HUES6 (cell line): Measurements from ENCODE around the gene GPATCH1.
"Not testable (repeated sequence)": the region's sequence is repeated elsewhere in the genome, so short reads cannot be mapped to it uniquely, and the experiment has no call there.

Source experiments
- H3K27ac ChIP-seq: 2 replicates; pipeline ENCODE4 v1.7.0; 2013; ENCODE audit warnings: low read depth, mild to moderate bottlenecking, low read length, inconsistent platforms
- H3K27me3 ChIP-seq: 2 replicates; pipeline ENCODE4 v1.6.1; 2013; ENCODE audit warnings: low read length; ENCODE audit not compliant: control insufficient read depth, insufficient read depth
- H3K36me3 ChIP-seq: 2 replicates; pipeline ENCODE4 v1.6.1; 2013; ENCODE audit warnings: low read length; ENCODE audit not compliant: control insufficient read depth, insufficient read depth
- H3K4me1 ChIP-seq: 2 replicates; pipeline ENCODE4 v1.6.1; 2013; ENCODE audit warnings: low read length; ENCODE audit not compliant: control insufficient read depth, insufficient read depth
- H3K4me3 ChIP-seq: 2 replicates; pipeline ENCODE4 v1.5.1; 2013; ENCODE audit warnings: low read depth, low read length
- H3K9ac ChIP-seq: one replicate; pipeline ENCODE4 v1.6.1; 2013; ENCODE audit warnings: mild to moderate bottlenecking, low read length
- H3K9me3 ChIP-seq: 2 replicates; pipeline ENCODE4 v1.6.1; 2013; ENCODE audit warnings: low read depth, low read length; ENCODE audit not compliant: control insufficient read depth, insufficient read depth

GPATCH1 gene

GRCh38 chr19:33159149-33159548, 78.2 kb downstream of the GPATCH1 start:
- peaks cover 3% of the 10 kb centered on the region; the same call in 1 of the 2 replicates for H3K9me3 ChIP-seq
- no peaks in the 10 kb centered on the region for H3K27me3 ChIP-seq
- H3K36me3 ChIP-seq: no peaks in the 10 kb centered on the region
- H3K4me3 ChIP-seq: no peak overlapping the region
- H3K9ac ChIP-seq: no peak overlapping the region
- no peak overlapping the region for H3K27ac ChIP-seq
- no peaks in the 10 kb centered on the region for H3K4me1 ChIP-seq

GRCh38 chr19:33159893-33160292, 78.9 kb downstream of the GPATCH1 start:
- Histone ChIP-seq H3K9ac (no peak overlapping the region), H3K27ac (no peak overlapping the region), H3K36me3 (no peaks in the 10 kb centered on the region), H3K4me1 (no peaks in the 10 kb centered on the region), H3K4me3 (no peak overlapping the region), H3K9me3 (peaks cover 3% of the 10 kb centered on the region; the same call in 1 of the 2 replicates), H3K27me3 (no peaks in the 10 kb centered on the region)

DNA sequence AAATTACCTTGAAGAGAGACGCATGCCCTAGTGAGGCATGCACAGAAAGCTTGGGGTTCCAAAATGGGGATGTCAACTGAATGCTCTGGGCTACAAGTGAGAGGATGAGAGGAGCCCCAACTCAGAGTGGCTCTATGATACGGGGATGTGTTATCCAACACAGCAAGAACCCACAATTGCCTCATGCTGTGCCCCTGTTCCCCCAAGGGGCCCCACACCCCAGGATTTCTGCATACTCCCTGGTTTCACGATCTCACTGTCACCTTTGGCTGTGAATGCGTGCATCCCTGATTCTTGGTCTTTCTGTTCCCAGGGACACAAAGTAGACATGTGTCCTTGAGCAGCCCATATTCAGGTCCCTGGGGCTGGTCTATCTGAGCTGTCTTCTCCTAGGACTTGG, 80.2 kb downstream of the GPATCH1 start:
- no peak overlapping the region for H3K27ac ChIP-seq
- H3K9me3 ChIP-seq: peaks cover 3% of the 10 kb centered on the region; the same call in 1 of the 2 replicates
- no peak overlapping the region for H3K9ac ChIP-seq
- H3K36me3 ChIP-seq: no peaks in the 10 kb centered on the region
- H3K4me1 ChIP-seq: no peaks in the 10 kb centered on the region
- no peak overlapping the region for H3K4me3 ChIP-seq
- H3K27me3 ChIP-seq: no peaks in the 10 kb centered on the region

GRCh38 chr19:33163481-33163880, 82.5 kb downstream of the GPATCH1 start:
- Histone ChIP-seq H3K9me3 (peaks cover 9% of the 10 kb centered on the region), H3K27ac (no peak overlapping the region), H3K4me1 (no peaks in the 10 kb centered on the region), H3K36me3 (no peaks in the 10 kb centered on the region), H3K9ac (no peak overlapping the region), H3K4me3 (no peak overlapping the region), H3K27me3 (no peaks in the 10 kb centered on the region)

DNA sequence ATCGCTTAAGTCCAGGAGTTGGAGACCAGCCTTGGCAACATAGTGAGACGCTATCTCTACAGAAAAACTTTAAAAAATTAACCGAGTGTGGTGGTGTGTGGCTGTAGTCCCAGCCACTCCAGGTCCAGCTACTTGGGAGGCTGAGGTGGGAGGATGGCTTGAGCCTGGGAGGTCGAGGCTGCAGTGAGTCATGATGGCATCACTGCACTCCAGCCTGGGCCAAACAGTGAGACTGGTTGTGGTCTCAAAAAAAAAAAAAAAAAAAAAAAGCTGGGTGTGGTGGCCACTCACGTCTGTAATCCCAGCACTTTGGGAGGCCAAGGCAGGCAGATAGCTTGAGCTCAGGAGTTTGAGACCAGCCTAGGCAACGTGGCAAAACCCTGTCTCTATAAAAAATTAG, 85.1 kb downstream of the GPATCH1 start:
- peaks cover 11% of the 10 kb centered on the region for H3K9me3 ChIP-seq
- not testable (repeated sequence) for H3K9ac ChIP-seq, H3K27ac ChIP-seq, H3K4me3 ChIP-seq, H3K4me1 ChIP-seq, H3K27me3 ChIP-seq, H3K36me3 ChIP-seq

DNA sequence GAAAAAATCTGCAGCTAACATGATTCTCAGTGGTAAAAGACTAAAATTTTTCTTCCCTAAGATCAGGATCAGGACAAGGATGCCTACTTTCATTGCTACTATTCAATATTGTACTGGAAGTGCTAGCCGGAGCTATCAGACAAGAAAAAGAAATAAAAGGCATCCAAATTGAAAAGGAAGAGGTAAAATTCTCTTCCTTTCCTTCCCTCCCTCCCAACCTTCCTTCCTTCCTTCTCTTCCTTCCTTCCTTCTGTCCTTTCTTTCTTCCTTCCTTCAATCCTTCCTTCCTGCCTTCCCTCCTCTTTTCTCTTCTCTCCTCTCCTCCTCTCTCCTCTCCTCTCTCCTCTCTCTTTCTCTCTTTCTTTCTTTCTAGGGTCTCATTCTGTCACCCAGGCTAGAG, 86.5 kb downstream of the GPATCH1 start:
- Histone ChIP-seq H3K27ac (no peak overlapping the region), H3K4me1 (no peaks in the 10 kb centered on the region), H3K36me3 (no peaks in the 10 kb centered on the region), H3K27me3 (no peaks in the 10 kb centered on the region), H3K4me3 (no peak overlapping the region), H3K9ac (no peak overlapping the region), H3K9me3 (peaks cover 11% of the 10 kb centered on the region)

GRCh38 chr19:33168528-33168927, 87.5 kb downstream of the GPATCH1 start:
- no peak overlapping the region for H3K9ac ChIP-seq
- H3K4me3 ChIP-seq: no peak overlapping the region
- H3K9me3 ChIP-seq: peaks cover 11% of the 10 kb centered on the region
- peaks cover 5% of the 10 kb centered on the region; the same call in 1 of the 2 replicates for H3K4me1 ChIP-seq
- no peaks in the 10 kb centered on the region for H3K27me3 ChIP-seq
- H3K27ac ChIP-seq: no peak overlapping the region
- no peaks in the 10 kb centered on the region for H3K36me3 ChIP-seq

DNA sequence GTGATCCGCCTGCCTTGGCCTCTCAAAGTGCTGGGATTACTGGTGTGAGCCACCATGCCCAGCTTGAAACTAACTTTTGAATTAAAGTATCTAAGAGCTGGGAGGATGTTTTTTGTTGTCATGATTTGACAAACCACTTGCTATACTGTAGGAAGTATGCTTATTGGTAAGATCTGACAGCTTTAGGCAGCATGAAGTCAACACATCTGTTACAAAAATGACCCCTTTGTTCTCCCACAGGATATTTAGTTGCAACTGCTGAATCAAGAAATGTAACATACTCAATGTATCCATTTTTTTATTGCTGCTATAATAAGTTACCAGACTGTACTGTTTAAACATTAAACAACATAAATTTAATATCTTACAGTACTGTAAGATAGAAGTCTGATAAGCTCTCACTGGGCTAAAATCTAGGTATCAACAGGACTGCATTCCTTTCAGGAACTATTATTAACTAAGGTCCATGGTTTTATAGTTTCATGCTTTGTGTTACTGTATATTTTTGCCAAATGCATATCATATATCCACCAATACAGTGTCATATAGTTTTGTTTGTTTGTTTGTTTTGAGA, 90.3 kb downstream of the GPATCH1 start:
- H3K9ac ChIP-seq: no peak overlapping the region
- H3K27ac ChIP-seq: no peak overlapping the region
- H3K4me1 ChIP-seq: peaks cover 12% of the 10 kb centered on the region

GRCh38 chr19:33171916-33172359, 91.0 kb downstream of the GPATCH1 start:
- Histone ChIP-seq H3K36me3 (no peaks in the 10 kb centered on the region), H3K9ac (no peak overlapping the region), H3K4me3 (no peak overlapping the region), H3K27ac (no peak overlapping the region), H3K9me3 (peaks cover 11% of the 10 kb centered on the region), H3K4me1 (peaks cover 12% of the 10 kb centered on the region), H3K27me3 (no peaks in the 10 kb centered on the region)

More for the DNA sequence above, 90.3 kb downstream of the GPATCH1 start:
- H3K36me3 ChIP-seq: no peaks in the 10 kb centered on the region
- peaks cover 11% of the 10 kb centered on the region for H3K9me3 ChIP-seq
- no peak overlapping the region for H3K4me3 ChIP-seq
- no peaks in the 10 kb centered on the region for H3K27me3 ChIP-seq

- Histone ChIP-seq H3K9me3 (peaks cover 2% of the 10 kb centered on the region; the same call in 1 of the 2 replicates), H3K4me3 (no peak overlapping the region), H3K4me1 (peaks cover 12% of the 10 kb centered on the region), H3K27ac (no peak overlapping the region), H3K36me3 (no peaks in the 10 kb centered on the region), H3K9ac (no peak overlapping the region), H3K27me3 (peaks cover 9% of the 10 kb centered on the region)
Measured at GRCh38 chr19:33174186-33174585, 93.2 kb downstream of the GPATCH1 start.

DNA sequence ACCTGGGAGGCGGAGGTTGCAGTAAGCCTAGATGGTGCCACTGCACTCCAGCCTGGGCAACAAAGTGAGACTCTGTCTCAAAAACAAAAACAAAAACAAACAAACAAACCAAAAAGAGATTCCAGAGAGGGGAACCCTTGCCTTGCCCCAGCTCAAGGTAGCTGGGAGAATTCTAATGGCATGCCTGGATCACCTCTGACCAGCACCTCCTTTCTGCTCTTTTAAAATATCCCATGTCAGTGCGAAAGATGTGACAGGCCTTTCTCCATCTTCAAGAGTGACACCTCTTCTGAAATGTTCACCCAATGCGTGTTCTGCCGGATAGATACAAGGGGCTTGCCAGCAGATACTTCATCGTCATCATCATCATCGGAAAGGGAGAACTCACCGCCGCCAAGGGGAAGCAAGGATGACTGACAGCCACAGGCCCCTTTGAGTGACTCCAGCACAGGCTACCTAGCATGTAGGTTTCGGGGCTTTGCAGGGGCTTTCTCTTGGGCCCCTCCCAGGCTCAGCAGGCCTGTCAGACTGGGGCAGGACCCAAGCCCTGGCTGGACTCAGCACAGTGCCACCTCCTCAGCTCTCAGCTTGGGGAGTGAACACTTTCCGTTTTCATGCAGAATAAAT, 94.3 kb downstream of the GPATCH1 start:
- H3K9me3 ChIP-seq: no peaks in the 10 kb centered on the region
- H3K36me3 ChIP-seq: no peaks in the 10 kb centered on the region
- H3K4me1 ChIP-seq: peaks cover 12% of the 10 kb centered on the region
- H3K9ac ChIP-seq: no peak overlapping the region
- H3K27ac ChIP-seq: no peak overlapping the region
- peaks cover 9% of the 10 kb centered on the region for H3K27me3 ChIP-seq
- H3K4me3 ChIP-seq: peak overlapping the region; percentile 78
